Upper lobe of left lung (tissue), 6 donors: Measurements from ENCODE around the gene INIP. TPM values are rescaled to one million over a fixed set of nuclear protein-coding genes. Genes with fewer than 3 reads are reported as not detected.

Experiments used
- ATAC-seq, 2 donors: fragments of 200-7000 bp; cut with Tn5 transposase; one replicate each; pipeline ENCODE4 v1.9.1; 2022; ENCODE audit warnings: mild to moderate bottlenecking in 2 of 2, moderate library complexity in 2 of 2; ENCODE audit not compliant: low FRiP score in 2 of 2
- DNase-seq, 2 donors: peaks; one replicate each; pipeline ENCODE4 v3.0.0-alpha.2; 2019 to 2020
- H3K27ac ChIP-seq, 4 donors: fragments of 200-600 bp; sonication (generic); one replicate each; pipeline ENCODE4 v1.5.1; 2016 to 2019
- H3K27me3 ChIP-seq, 4 donors: fragments of 200-600 bp; sonication (generic); one replicate each; pipeline ENCODE4 v1.5.1; 2017 to 2019
- H3K36me3 ChIP-seq, 4 donors: fragments of 200-600 bp; sonication (generic); one replicate each; pipeline ENCODE4 v1.5.1; 2016 to 2019
- H3K4me1 ChIP-seq, 4 donors: fragments of 200-600 bp; sonication (generic); one replicate each; pipeline ENCODE4 v1.5.1; 2018 to 2019
- H3K4me3 ChIP-seq, 4 donors: fragments of 200-600 bp; sonication (generic); one replicate each; pipeline ENCODE4 v1.5.1; 2017 to 2019; ENCODE audit warnings: mild to moderate bottlenecking in 2 of 4, moderate library complexity in 1 of 4
- H3K9me3 ChIP-seq, 4 donors: fragments of 200-600 bp; sonication (generic); one replicate each; pipeline ENCODE4 v1.5.1; 2018 to 2019
- CTCF ChIP-seq, 6 experiments: fragments of 450-650 bp in 4 of 6; fragments of 200-600 bp in 2 of 6; sonication (generic) in 2 of 6; IDR thresholded peaks; one replicate each; pipeline ENCODE4 v1.5.1; 2016 to 2019; ENCODE audit warnings: antibody characterized with exemption in 6 of 6
- EP300 ChIP-seq, 4 donors: sonication (generic); formaldehyde crosslinking; IDR thresholded peaks; one replicate each; pipeline ENCODE4 v1.5.1; 2017; ENCODE audit warnings: antibody characterized with exemption in 4 of 4, control low read depth in 2 of 4
- POLR2A ChIP-seq, 4 donors: fragments of 450-650 bp; IDR thresholded peaks; one replicate each; pipeline ENCODE4 v1.5.1; 2016 to 2017; ENCODE audit warnings: antibody characterized with exemption in 4 of 4, mild to moderate bottlenecking in 2 of 4
- POLR2AphosphoS5 ChIP-seq, 2 donors: sonication (generic); formaldehyde crosslinking; IDR thresholded peaks; one replicate each; pipeline ENCODE4 v1.5.1; 2017; ENCODE audit warnings: antibody characterized with exemption in 2 of 2
- WGBS, 2 donors: methylation state at CpG; one replicate each; pipeline ENCODE4 v1.1.5; 2017 to 2018; 5-methylcytosine and 5-hydroxymethylcytosine counted together
- total RNA-seq, 6 donors: library from RNA; depleted of rRNA in 4 of 6; stranded (reverse); fragments of >200 nt in 4 of 6; gene quantifications; one replicate each; pipeline versions ENCODE4 v1.1.0 to v1.2.1, GENCODE V29; 2016 to 2021
- donor health status: DM: no; HTN: no; CAD: no; lungs with moderate emphysema.
- donor health status: DM: no; HTN: yes; CAD: no; lungs with severe emphysema.

The INIP gene
- total RNA-seq, 6 donors from 2014 or later: 6.1 to 35.6 (median 19.3) TPM

GRCh38 chr9:112753725-112754124 lies 35.8 kb upstream of the INIP start:
- Histone ChIP-seq H3K4me3 (peak overlapping the region in 1 of 4 donors; percentile 99), H3K27ac (peak overlapping the region in 3 of 4 donors; percentile 20 to 82 (median 78)), H3K9me3 (no peaks in the 10 kb centered on the region), H3K27me3 (no peaks in the 10 kb centered on the region), H3K36me3 (no peaks in the 10 kb centered on the region), H3K4me1 (peaks cover 45 to 77% (median 53%) of the 10 kb centered on the region in 4 donors)
- DNase-seq (no peak), ATAC-seq (peak in 1 of 2 donors; percentile 32)
- TF ChIP-seq POLR2AphosphoS5 (IDR thresholded peaks at IDR 0.05) (no peak), CTCF (IDR thresholded peaks at IDR 0.05) (no peak), EP300 (IDR thresholded peaks at IDR 0.05) (no peak), POLR2A (IDR thresholded peaks at IDR 0.05) (no peak)
- WGBS, 2 donors: 69 to 82% methylated on average over 2 of the region's 2 CpGs

- 63 to 65% methylated on average over 6 of the region's 6 CpGs for WGBS, 2 donors
- ATAC-seq: no peak
- H3K4me1 ChIP-seq: peaks cover 45 to 68% (median 48%) of the 10 kb centered on the region in 4 donors
- peak overlapping the region in 3 of 4 donors; percentile 99 for H3K4me3 ChIP-seq
- DNase-seq: peak in 1 of 2 donors; percentile 52
- H3K9me3 ChIP-seq: no peaks in the 10 kb centered on the region
- TF ChIP-seq POLR2A (IDR thresholded peaks at IDR 0.05): peak in 1 of 4 donors; percentile 20
- no peak for TF ChIP-seq POLR2AphosphoS5 (IDR thresholded peaks at IDR 0.05)
- TF ChIP-seq EP300 (IDR thresholded peaks at IDR 0.05): no peak
- TF ChIP-seq CTCF (IDR thresholded peaks at IDR 0.05): no peak
- no peaks in the 10 kb centered on the region for H3K27me3 ChIP-seq
- H3K27ac ChIP-seq: peak overlapping the region in 2 of 4 donors; percentile 94 to 96
- no peaks in the 10 kb centered on the region for H3K36me3 ChIP-seq
Measured at GRCh38 chr9:112752334-112753125, 34.6 kb upstream of the INIP start.

- ATAC-seq: peak; percentile 34
- no peaks in the 10 kb centered on the region for H3K36me3 ChIP-seq
- no peak for TF ChIP-seq EP300 (IDR thresholded peaks at IDR 0.05)
- TF ChIP-seq POLR2AphosphoS5 (IDR thresholded peaks at IDR 0.05): peak in 1 of 2 donors; percentile 38
- TF ChIP-seq CTCF (IDR thresholded peaks at IDR 0.05): peak in 1 of 6 experiments; percentile 4
- TF ChIP-seq POLR2A (IDR thresholded peaks at IDR 0.05): peak in 2 of 4 donors; percentile 31 to 70
- no peaks in the 10 kb centered on the region for H3K27me3 ChIP-seq
- 0 to 1% methylated on average over 2 to 16 of the region's 49 CpGs for WGBS, 2 donors
- peak in 1 of 2 donors; percentile 60 for DNase-seq
- H3K4me1 ChIP-seq: peaks cover 45 to 56% (median 47%) of the 10 kb centered on the region in 4 donors
- peak overlapping the region; percentile 80 to 96 (median 88) for H3K27ac ChIP-seq
- no peaks in the 10 kb centered on the region for H3K9me3 ChIP-seq
- peak overlapping the region; percentile 89 to 99 (median 99) for H3K4me3 ChIP-seq
Measured at GRCh38 chr9:112751056-112751795, 33.3 kb upstream of the INIP start.

- ATAC-seq: peak in 1 of 2 donors; percentile 20
- no CpG with 5 or more reads among the region's 50 CpGs for WGBS, 2 donors
- no peaks in the 10 kb centered on the region for H3K27me3 ChIP-seq
Measured at GRCh38 chr9:112750764-112751055, 32.8 kb upstream of the INIP start.

More at GRCh38 chr9:112750764-112751055, 32.8 kb upstream of the INIP start:
- Histone ChIP-seq H3K27ac (peak overlapping the region; percentile 80 to 96 (median 88)), H3K36me3 (no peaks in the 10 kb centered on the region), H3K4me1 (peaks cover 40 to 51% (median 44%) of the 10 kb centered on the region in 4 donors), H3K4me3 (peak overlapping the region; percentile 89 to 99 (median 99)), H3K9me3 (no peaks in the 10 kb centered on the region)
- no peak for TF ChIP-seq POLR2A (IDR thresholded peaks at IDR 0.05)
- no peak for DNase-seq
